ENCODE measurements around the gene KRT38.
A peak's percentile ranks its signal among the peaks of the same experiment; 100 is the strongest.

KRT38 gene

GRCh38 chr17:41440531-41441033 lies at the start of gene KRT38:
TSS of gene KRT38 (minus strand) at chr17:41440983. CDS start at chr17:41440921, 62 bp downstream.
- no peak within 1 kb of the TSS for H3K4me3 ChIP-seq (replicated peaks; ENCODE audit: low read depth, low read length)
- DNase-seq (ENCODE audit: extremely low read depth, low read depth) = no peak
- no peak for TF ChIP-seq CTCF (IDR thresholded peaks at IDR 0.05; ENCODE audit: low read depth, low read length, missing control alignments)

GRCh38 chr17:41489531-41489930 lies 48.7 kb upstream of the KRT38 start, which contains the start of gene KRT36:
TSS of gene KRT36 (minus strand) at chr17:41489910. CDS start at chr17:41489864, 46 bp downstream.
- DNase-seq (ENCODE audit: extremely low read depth, low read depth) = no peak
- H3K4me3 ChIP-seq (replicated peaks; ENCODE audit: low read depth, low read length) = no peak within 1 kb of the TSS
- TF ChIP-seq CTCF (IDR thresholded peaks at IDR 0.05; ENCODE audit: low read depth, low read length, missing control alignments) = no peak

GRCh38 chr17:41486809-41487530 lies 46.2 kb upstream of the KRT38 start:
- DNase-seq (ENCODE audit: extremely low read depth, low read depth) = no peak
- no peak overlapping the region for H3K4me3 ChIP-seq (replicated peaks; ENCODE audit: low read depth, low read length)
- TF ChIP-seq CTCF (IDR thresholded peaks at IDR 0.05; ENCODE audit: low read depth, low read length, missing control alignments) = peak; percentile 49

- no peak for TF ChIP-seq CTCF (IDR thresholded peaks at IDR 0.05; ENCODE audit: low read depth, low read length, missing control alignments)
- no peak for DNase-seq (ENCODE audit: extremely low read depth, low read depth)
- no peak overlapping the region for H3K4me3 ChIP-seq (replicated peaks; ENCODE audit: low read depth, low read length)
These were observed 45.5 kb upstream of the KRT38 start for GRCh38 chr17:41486316-41486715.

GRCh38 chr17:41484920-41485904 lies 44.4 kb upstream of the KRT38 start:
- DNase-seq (ENCODE audit: extremely low read depth, low read depth) = no peak
- no peak overlapping the region for H3K4me3 ChIP-seq (replicated peaks; ENCODE audit: low read depth, low read length)
- TF ChIP-seq CTCF (IDR thresholded peaks at IDR 0.05; ENCODE audit: low read depth, low read length, missing control alignments) = no peak

- no peak for TF ChIP-seq CTCF (IDR thresholded peaks at IDR 0.05; ENCODE audit: low read depth, low read length, missing control alignments)
- DNase-seq (ENCODE audit: extremely low read depth, low read depth) = no peak
- no peak overlapping the region for H3K4me3 ChIP-seq (replicated peaks; ENCODE audit: low read depth, low read length)
These were observed 43.4 kb upstream of the KRT38 start for GRCh38 chr17:41483991-41484826.
